Measurements from ENCODE around the gene NRG2. TPM values are rescaled to one million over a fixed set of nuclear protein-coding genes. Genes with fewer than 3 reads are reported as not detected.

The NRG2 gene
- total RNA-seq, 2 experiments from 2014 or later: 0.08 to 0.17 TPM

GRCh38 chr5:139833525-139833924, 209.6 kb downstream of the NRG2 start:
- no peaks in the 10 kb centered on the region for H3K9me3 Mint-ChIP-seq
- H3K27me3 Mint-ChIP-seq: peaks cover 32% of the 10 kb centered on the region
- intact Hi-C loops (cut with DNase I, micrococcal nuclease): no loop called here
- CTCF ChIA-PET: interaction anchor here (1.6 kb wide), 1 partner anchor 46 kb away, joined by 3 read pairs; no protein-coding TSS in a partner anchor
- Histone ChIP-seq H3K27ac (ENCODE audit: low read depth in 1 of 2, low read length in 2 of 2) (no peak overlapping the region), H3K27me3 (ENCODE audit: control insufficient read depth in 1 of 2, insufficient read depth in 2 of 2, low read length in 2 of 2) (peaks cover 16 to 19% of the 10 kb centered on the region in 2 experiments), H3K9me3 (ENCODE audit: control insufficient read depth in 1 of 2, insufficient read depth in 1 of 2, low read length in 2 of 2) (no peaks in the 10 kb centered on the region), H3K4me1 (ENCODE audit: insufficient read depth, low read length) (no peaks in the 10 kb centered on the region), H3K4me3 (ENCODE audit: low read length) (no peak overlapping the region), H3K36me3 (ENCODE audit: insufficient read depth, low read length) (no peaks in the 10 kb centered on the region)
- H3K27ac Mint-ChIP-seq: no peak overlapping the region
- H3K36me3 Mint-ChIP-seq (ENCODE audit: low read depth): no peaks in the 10 kb centered on the region
- no peak overlapping the region for H3K4me3 Mint-ChIP-seq
- TF ChIP-seq CTCF (IDR thresholded peaks at IDR 0.05): no peak
- H3K4me1 Mint-ChIP-seq (ENCODE audit: low read depth): no peaks in the 10 kb centered on the region
- POLR2A ChIA-PET: no interaction called here
- DNase-seq (no peak), ATAC-seq (ENCODE audit: poor library complexity) (no peak)

- Histone ChIP-seq H3K4me3 (ENCODE audit: low read length) (no peak overlapping the region), H3K36me3 (ENCODE audit: insufficient read depth, low read length) (no peaks in the 10 kb centered on the region), H3K27me3 (ENCODE audit: control insufficient read depth in 1 of 2, insufficient read depth in 2 of 2, low read length in 2 of 2) (peaks cover 16 to 19% of the 10 kb centered on the region in 2 experiments), H3K9me3 (ENCODE audit: control insufficient read depth in 1 of 2, insufficient read depth in 1 of 2, low read length in 2 of 2) (no peaks in the 10 kb centered on the region), H3K27ac (ENCODE audit: low read depth in 1 of 2, low read length in 2 of 2) (no peak overlapping the region), H3K4me1 (ENCODE audit: insufficient read depth, low read length) (no peaks in the 10 kb centered on the region)
- intact Hi-C loops (cut with DNase I, micrococcal nuclease): no loop called here
- DNase-seq (no peak), ATAC-seq (ENCODE audit: poor library complexity) (no peak)
- Mint-ChIP-seq H3K4me1 (ENCODE audit: low read depth) (no peaks in the 10 kb centered on the region), H3K27me3 (peaks cover 30% of the 10 kb centered on the region), H3K27ac (no peak overlapping the region), H3K9me3 (no peaks in the 10 kb centered on the region), H3K36me3 (ENCODE audit: low read depth) (no peaks in the 10 kb centered on the region), H3K4me3 (no peak overlapping the region)
- no peak for TF ChIP-seq CTCF (IDR thresholded peaks at IDR 0.05)
- POLR2A ChIA-PET: no interaction called here
- CTCF ChIA-PET: no interaction called here
These were observed 211.5 kb downstream of the NRG2 start for GRCh38 chr5:139831624-139832023.

GRCh38 chr5:139829471-139829870, 213.6 kb downstream of the NRG2 start:
- intact Hi-C loops (cut with DNase I, micrococcal nuclease): no loop called here
- Histone ChIP-seq H3K9me3 (ENCODE audit: control insufficient read depth in 1 of 2, insufficient read depth in 1 of 2, low read length in 2 of 2) (no peaks in the 10 kb centered on the region), H3K4me1 (ENCODE audit: insufficient read depth, low read length) (no peaks in the 10 kb centered on the region), H3K4me3 (ENCODE audit: low read length) (no peak overlapping the region), H3K27me3 (ENCODE audit: control insufficient read depth in 1 of 2, insufficient read depth in 2 of 2, low read length in 2 of 2) (peaks cover 12 to 23% of the 10 kb centered on the region in 2 experiments), H3K36me3 (ENCODE audit: insufficient read depth, low read length) (no peaks in the 10 kb centered on the region), H3K27ac (ENCODE audit: low read depth in 1 of 2, low read length in 2 of 2) (no peak overlapping the region)
- DNase-seq (no peak), ATAC-seq (ENCODE audit: poor library complexity) (no peak)
- ChIA-PET POLR2A (no interaction called here), CTCF (no interaction called here)
- H3K27me3 Mint-ChIP-seq: peaks cover 9% of the 10 kb centered on the region
- no peak overlapping the region for H3K27ac Mint-ChIP-seq
- no peaks in the 10 kb centered on the region for H3K36me3 Mint-ChIP-seq (ENCODE audit: low read depth)
- TF ChIP-seq CTCF (IDR thresholded peaks at IDR 0.05): no peak
- H3K4me3 Mint-ChIP-seq: no peak overlapping the region
- H3K4me1 Mint-ChIP-seq (ENCODE audit: low read depth): no peaks in the 10 kb centered on the region
- H3K9me3 Mint-ChIP-seq: no peaks in the 10 kb centered on the region
